ENCODE data around the gene CEP68. TPM values are rescaled to one million over a fixed set of nuclear protein-coding genes. Genes with fewer than 3 reads are reported as not detected.

CEP68 gene
- total RNA-seq, 1 experiment from 2014 or later, result 7.2 TPM

- BruUV-seq (replicated peaks), result no TSS peak
- no peak overlapping the region for H3K4me3 Mint-ChIP-seq (ENCODE audit: unreplicated experiment)
- intact Hi-C loops (cut with micrococcal nuclease), result no loop called here
- ChIA-PET POLR2A (interaction anchor here (0.5 to 2.2 kb wide), 7 partner anchors 10 to 1487 kb away, joined by 3 to 6 read pairs (median 3); partner anchors contain the start of genes ACTR2, CEP68 and RAB1A), CTCF (interaction anchor here (0.7 to 1.8 kb wide), 3 partner anchors 11 to 111 kb away, joined by 3 to 10 read pairs (median 5); no protein-coding TSS in a partner anchor)
- H3K9me3 Mint-ChIP-seq (ENCODE audit: unreplicated experiment), result no peaks in the 10 kb centered on the region
- peaks cover 67% of the 10 kb centered on the region for H3K36me3 Mint-ChIP-seq (ENCODE audit: insufficient read depth, unreplicated experiment)
- TF ChIP-seq CTCF (IDR thresholded peaks at IDR 0.05; ENCODE audit: unreplicated experiment), result no peak
- peak; percentile 20 for DNase-seq (ENCODE audit: unreplicated experiment)
- H3K27me3 Mint-ChIP-seq (ENCODE audit: insufficient read depth, unreplicated experiment), result no peaks in the 10 kb centered on the region
- H3K4me1 Mint-ChIP-seq (ENCODE audit: insufficient read depth, unreplicated experiment), result peaks cover 17% of the 10 kb centered on the region
- H3K27ac Mint-ChIP-seq (ENCODE audit: low read depth, unreplicated experiment), result peak overlapping the region; percentile 31
These were observed 19.6 kb downstream of the CEP68 start for GRCh38 chr2:65075605-65076344.

- Mint-ChIP-seq H3K4me1 (ENCODE audit: insufficient read depth, unreplicated experiment) (peaks cover 12% of the 10 kb centered on the region), H3K27me3 (ENCODE audit: insufficient read depth, unreplicated experiment) (no peaks in the 10 kb centered on the region), H3K36me3 (ENCODE audit: insufficient read depth, unreplicated experiment) (peaks cover 69% of the 10 kb centered on the region), H3K4me3 (ENCODE audit: unreplicated experiment) (no peak overlapping the region), H3K27ac (ENCODE audit: low read depth, unreplicated experiment) (peak overlapping the region; percentile 31), H3K9me3 (ENCODE audit: unreplicated experiment) (no peaks in the 10 kb centered on the region)
- ChIA-PET POLR2A (interaction anchor here (0.5 to 2.2 kb wide), 6 partner anchors 10 to 1487 kb away, joined by 3 to 6 read pairs (median 4); partner anchors contain the start of genes CEP68 and RAB1A), CTCF (interaction anchor here (0.7 to 1.8 kb wide), 3 partner anchors 12 to 111 kb away, joined by 3 to 10 read pairs (median 5); no protein-coding TSS in a partner anchor)
- no peak for TF ChIP-seq CTCF (IDR thresholded peaks at IDR 0.05; ENCODE audit: unreplicated experiment)
- BruUV-seq (replicated peaks), result no TSS peak
- DNase-seq (ENCODE audit: unreplicated experiment), result peak; percentile 47
- intact Hi-C loops (cut with micrococcal nuclease), result no loop called here
These were observed 20.1 kb downstream of the CEP68 start for GRCh38 chr2:65076345-65076710.

GRCh38 chr2:65077898-65078297 is 21.7 kb downstream of the CEP68 start:
- H3K4me1 Mint-ChIP-seq (ENCODE audit: insufficient read depth, unreplicated experiment), result peaks cover 9% of the 10 kb centered on the region
- ChIA-PET CTCF (interaction anchor here (0.5 to 1.1 kb wide), 3 partner anchors 14 to 177 kb away, joined by 3 read pairs; no protein-coding TSS in a partner anchor), POLR2A (interaction anchor here (0.6 to 2.2 kb wide), 5 partner anchors 8 to 171 kb away, joined by 3 to 6 read pairs (median 3); no protein-coding TSS in a partner anchor)
- H3K9me3 Mint-ChIP-seq (ENCODE audit: unreplicated experiment), result no peaks in the 10 kb centered on the region
- peaks cover 81% of the 10 kb centered on the region for H3K36me3 Mint-ChIP-seq (ENCODE audit: insufficient read depth, unreplicated experiment)
- no peak for TF ChIP-seq CTCF (IDR thresholded peaks at IDR 0.05; ENCODE audit: unreplicated experiment)
- BruUV-seq (replicated peaks), result no TSS peak
- intact Hi-C loops (cut with micrococcal nuclease), result no loop called here
- H3K4me3 Mint-ChIP-seq (ENCODE audit: unreplicated experiment), result no peak overlapping the region
- no peak overlapping the region for H3K27ac Mint-ChIP-seq (ENCODE audit: low read depth, unreplicated experiment)
- no peak for DNase-seq (ENCODE audit: unreplicated experiment)
- H3K27me3 Mint-ChIP-seq (ENCODE audit: insufficient read depth, unreplicated experiment), result no peaks in the 10 kb centered on the region

- Mint-ChIP-seq H3K27me3 (ENCODE audit: insufficient read depth, unreplicated experiment) (no peaks in the 10 kb centered on the region), H3K36me3 (ENCODE audit: insufficient read depth, unreplicated experiment) (peaks cover 81% of the 10 kb centered on the region), H3K4me1 (ENCODE audit: insufficient read depth, unreplicated experiment) (peaks cover 9% of the 10 kb centered on the region), H3K9me3 (ENCODE audit: unreplicated experiment) (no peaks in the 10 kb centered on the region), H3K4me3 (ENCODE audit: unreplicated experiment) (no peak overlapping the region), H3K27ac (ENCODE audit: low read depth, unreplicated experiment) (no peak overlapping the region)
- intact Hi-C loops (cut with micrococcal nuclease), result no loop called here
- DNase-seq (ENCODE audit: unreplicated experiment), result no peak
- POLR2A ChIA-PET, result interaction anchor here (1.5 to 1.8 kb wide), 2 partner anchors 10 to 51 kb away, joined by 3 to 6 read pairs; partner anchors contain the start of gene RAB1A
- CTCF ChIA-PET, result interaction anchor here (0.9 to 1.1 kb wide), 2 partner anchors 13 to 90 kb away, joined by 3 to 4 read pairs; no protein-coding TSS in a partner anchor
- TF ChIP-seq CTCF (IDR thresholded peaks at IDR 0.05; ENCODE audit: unreplicated experiment), result no peak
- BruUV-seq (replicated peaks), result no TSS peak
These were observed 22.8 kb downstream of the CEP68 start for GRCh38 chr2:65079017-65079416.

Data from MCF 10A (cell line).